A549 (cell line): ENCODE data around the gene TRAF7. TPM values are rescaled to one million over a fixed set of nuclear protein-coding genes. Genes with fewer than 3 reads are reported as not detected.

Experiments used
- ATAC-seq, 2 experiments: fragments of 200-7000 bp in 1 of 2; fragments of >200 bp in 1 of 2; cut with Nextera tagmentation in 1 of 2; cut with Tn5 transposase in 1 of 2; 3 replicates each; pipeline versions ENCODE4 v1.8.0 to v1.9.1; 2018 to 2020; ENCODE audit warnings: mild to moderate bottlenecking in 1 of 2, moderate library complexity in 1 of 2
- CTCF ChIA-PET: fragments of 300-600 bp; sonication (Branson Sonifier 250); formaldehyde crosslinking; extraction: SDS; loops from one replicate; lab custom pipeline; 2021; ENCODE audit warnings: antibody characterized with exemption, inconsistent platforms; lab: Yijun Ruan, JAX
- POLR2A ChIA-PET: fragments of 350-600 bp; formaldehyde crosslinking; extraction: SDS; loops from one replicate; lab custom pipeline; 2021; ENCODE audit warnings: antibody characterized with exemption, inconsistent platforms; lab: Yijun Ruan, JAX
- DNase-seq, 2 experiments: peaks; one replicate each; pipeline versions ENCODE4 v3.0.0 to v3.0.0-alpha.2; 2011 to 2016; ENCODE audit warnings: low read depth in 1 of 2, low spot score in 1 of 2
- FAIRE-seq: peaks from 2 replicates; lab custom pipeline; 2011; peaks lifted over from hg19 to GRCh38; lab: Jason Lieb, UNC
- H3K27ac ChIP-seq, 2 experiments: fragments of >200 bp; sonication (Bioruptor Twin); formaldehyde crosslinking; 3 replicates each; pipeline ENCODE4 v1.5.1; 2016 to 2017
- H3K4me1 ChIP-seq: fragments of >200 bp; sonication (Bioruptor Twin); formaldehyde crosslinking; 3 replicates; pipeline ENCODE4 v1.6.1; 2016
- H3K4me2 ChIP-seq: fragments of >200 bp; sonication (Bioruptor Twin); formaldehyde crosslinking; 3 replicates; pipeline ENCODE4 v1.6.1; 2016
- H3K4me3 ChIP-seq: fragments of >200 bp; sonication (Bioruptor Twin); formaldehyde crosslinking; 3 replicates; pipeline ENCODE4 v1.5.1; 2016
- H3K9me3 ChIP-seq: fragments of >200 bp; sonication (Bioruptor Twin); formaldehyde crosslinking; 3 replicates; pipeline ENCODE4 v1.6.1; 2016
- BHLHE40 ChIP-seq: IDR thresholded peaks from 2 replicates; pipeline ENCODE4 v1.6.1; 2012; ENCODE audit warnings: low read depth, low read length, inconsistent platforms
- CBX2 ChIP-seq: fragments of 200-600 bp; sonication (generic); IDR thresholded peaks from 2 replicates; pipeline ENCODE4 v1.6.1; 2016; ENCODE audit warnings: low read depth, mild to moderate bottlenecking, borderline replicate concordance
- CHD4 ChIP-seq: fragments of 200-600 bp; sonication (generic); IDR thresholded peaks from 2 replicates; pipeline ENCODE4 v1.6.1; 2016; ENCODE audit warnings: antibody characterized with exemption, mild to moderate bottlenecking, borderline replicate concordance
- E2F6 ChIP-seq: IDR thresholded peaks from 2 replicates; pipeline ENCODE4 v1.6.1; 2012; ENCODE audit warnings: low read depth, borderline replicate concordance
- EHF ChIP-seq: fragments of 250-450 bp; sonication (Bioruptor Pico); IDR thresholded peaks from 2 replicates; pipeline ENCODE4 v1.5.0; 2020; ENCODE audit warnings: mild to moderate bottlenecking
- ESRRA ChIP-seq: fragments of 150-350 bp; IDR thresholded peaks from 2 replicates; pipeline ENCODE4 v1.6.1; 2014; ENCODE audit warnings: mild to moderate bottlenecking, low read length, borderline replicate concordance
- FOSL2 ChIP-seq, 2 experiments: fragments of 450-650 bp in 1 of 2; fragments of >200 bp in 1 of 2; sonication (Bioruptor Twin) in 1 of 2; formaldehyde crosslinking; IDR thresholded peaks; 2 replicates each; pipeline versions ENCODE4 v1.5.0 to v1.6.1; 2016 to 2020; ENCODE audit warnings: mild to moderate bottlenecking in 1 of 2, moderate library complexity in 1 of 2
- GATA3 ChIP-seq: IDR thresholded peaks from 2 replicates; pipeline ENCODE4 v1.6.1; 2012; ENCODE audit warnings: borderline replicate concordance
- HDAC2 ChIP-seq: fragments of 200-600 bp; sonication (generic); IDR thresholded peaks from 2 replicates; pipeline ENCODE4 v1.6.1; 2016
- HES2 ChIP-seq: fragments of >200 bp; sonication (Bioruptor Twin); formaldehyde crosslinking; IDR thresholded peaks from 2 replicates; pipeline ENCODE4 v1.6.1; 2016
- HEYL ChIP-seq: fragments of 250-450 bp; sonication (Bioruptor Pico); IDR thresholded peaks from 2 replicates; pipeline ENCODE4 v1.8.0; 2021; ENCODE audit warnings: mild to moderate bottlenecking, moderate library complexity
- HOXA7 ChIP-seq: fragments of 250-450 bp; sonication (Bioruptor Pico); IDR thresholded peaks from 2 replicates; pipeline ENCODE4 v1.5.0; 2020; ENCODE audit warnings: mild to moderate bottlenecking, moderate library complexity
- HOXB13 ChIP-seq: fragments of 250-450 bp; sonication (Bioruptor Pico); IDR thresholded peaks from 2 replicates; pipeline ENCODE4 v1.5.0; 2020; ENCODE audit warnings: low read depth, mild to moderate bottlenecking, moderate library complexity
- JUNB ChIP-seq: fragments of >200 bp; sonication (Bioruptor Twin); formaldehyde crosslinking; IDR thresholded peaks from 2 replicates; pipeline ENCODE4 v1.6.1; 2016
- KDM1A ChIP-seq: fragments of 200-600 bp; sonication (generic); IDR thresholded peaks from 2 replicates; pipeline ENCODE4 v1.6.1; 2016; ENCODE audit warnings: low read depth, mild to moderate bottlenecking
- NR3C1 ChIP-seq: fragments of >200 bp; sonication (Bioruptor Twin); formaldehyde crosslinking; IDR thresholded peaks from 3 replicates; pipeline ENCODE4 v1.6.1; 2017
- PBX3 ChIP-seq: IDR thresholded peaks from 2 replicates; pipeline ENCODE4 v1.6.1; 2012
- PHF8 ChIP-seq: fragments of 200-600 bp; sonication (generic); IDR thresholded peaks from 2 replicates; pipeline ENCODE4 v1.6.1; 2016; ENCODE audit warnings: low read depth, mild to moderate bottlenecking, antibody characterized with exemption, moderate library complexity, borderline replicate concordance
- TFCP2L1 ChIP-seq: fragments of 250-450 bp; sonication (Bioruptor Pico); IDR thresholded peaks from 2 replicates; pipeline ENCODE4 v1.5.0; 2021; ENCODE audit warnings: mild to moderate bottlenecking
- ZNF302 ChIP-seq: fragments of 250-450 bp; sonication (Bioruptor Pico); IDR thresholded peaks from 2 replicates; pipeline ENCODE4 v1.9.0; 2021; ENCODE audit warnings: inconsistent platforms, mild to moderate bottlenecking, moderate library complexity
- WGBS: methylation state at CpG from one replicate; pipeline ENCODE4 v1.1.6; 2017; ENCODE audit errors: missing lambda C conversion rate; 5-methylcytosine and 5-hydroxymethylcytosine counted together
- polyA plus RNA-seq, 4 experiments: library from polyadenylated mRNA; depleted of rRNA in 3 of 4; stranded (reverse); fragments of >200 nt; fragmentation: RNase III in 1 of 4; extraction: RNeasy Plus Mini Kit Qiagen cat#74134 plus additional on column Dnase treatment in 1 of 4; gene quantifications; 2 replicates in 3 of 4; 3 replicates in 1 of 4; pipeline ENCODE4 v1.2.3, GENCODE V29; 2011 to 2017
- TF ChIP-seq, protein P1 (sequence below): fragments of 200-600 bp; sonication (generic); IDR thresholded peaks from 2 replicates; pipeline ENCODE4 v1.6.1; 2016; ENCODE audit warnings: antibody characterized with exemption, mild to moderate bottlenecking, moderate library complexity
- TF ChIP-seq, protein P2 (sequence below): fragments of >200 bp; sonication (Bioruptor Twin); formaldehyde crosslinking; IDR thresholded peaks from 3 replicates; pipeline ENCODE4 v1.5.1; 2016
- TF ChIP-seq, protein P3 (sequence below): IDR thresholded peaks from 2 replicates; pipeline ENCODE4 v1.6.1; 2012
- TF ChIP-seq, protein P4 (sequence below): fragments of >200 bp; sonication (Bioruptor Twin); formaldehyde crosslinking; IDR thresholded peaks from 3 replicates; pipeline ENCODE4 v1.6.1; 2016

Gene TRAF7
- polyA plus RNA-seq, 2 of the 4 experiments (the other 2 are of a cell fraction): 31.9 to 50.0 TPM

DNA sequence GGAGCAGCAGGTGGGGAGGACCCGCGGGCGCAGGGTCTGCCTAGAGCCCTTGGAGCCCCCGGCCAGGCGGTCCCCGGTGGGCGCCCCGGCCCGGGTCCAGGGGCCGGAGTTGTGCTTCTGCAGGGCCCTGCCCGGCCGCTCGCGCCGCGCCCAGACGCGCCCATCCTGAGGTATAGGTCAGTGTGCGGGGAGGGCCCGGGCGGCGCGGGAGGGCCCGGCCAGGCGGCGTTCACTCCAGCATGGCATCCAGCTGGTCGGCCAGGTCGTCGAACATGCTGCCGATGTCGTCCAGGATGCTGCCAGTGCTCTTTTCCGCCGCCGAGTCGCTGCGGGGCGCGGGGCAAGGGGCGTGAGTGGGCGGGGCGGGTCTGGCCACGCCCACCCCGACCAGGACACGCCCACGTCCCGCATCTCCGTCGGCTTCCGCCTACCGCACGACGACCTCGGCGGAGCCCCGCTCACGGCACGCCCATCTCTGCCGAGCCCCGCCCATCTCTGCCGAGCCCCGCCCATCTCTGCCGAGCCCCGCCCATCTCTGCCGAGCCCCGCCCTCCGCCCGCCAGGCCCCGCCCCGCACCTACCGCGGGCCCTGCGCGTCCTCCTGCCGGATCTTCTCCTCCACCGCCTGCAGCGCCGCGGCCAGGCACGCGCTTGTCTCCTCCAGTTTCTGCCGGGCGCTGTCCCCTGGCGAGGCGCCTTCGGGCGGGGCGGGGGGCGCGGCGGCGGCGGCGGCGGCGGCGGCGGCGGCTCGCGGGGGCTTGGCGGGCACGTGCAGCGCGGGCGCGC, 22.9 kb downstream of the TRAF7 start:
- FAIRE-seq: no peak
- ChIA-PET CTCF (interaction anchor here (3.1 kb wide), 1 partner anchor 16 kb away, joined by 12 read pairs; no protein-coding TSS in a partner anchor), POLR2A (interaction anchor here (2.1 kb wide), 1 partner anchor 23 kb away, joined by 9 read pairs; the partner anchor contains the start of gene TRAF7)
- no peak overlapping the region for H3K27ac ChIP-seq
- H3K9me3 ChIP-seq: no peaks in the 10 kb centered on the region
- ATAC-seq: peak in 1 of 2 experiments; percentile 20; a peak in 3 of 6 replicates
- no peak overlapping the region for H3K4me3 ChIP-seq
- 68% methylated on average over 40 of the region's 106 CpGs for WGBS
- TF ChIP-seq HDAC2 (no peak), HES2 (no peak), ZNF302 (no peak), CBX2 (no peak), PBX3 (no peak), EHF (CRISPR knock-in tag) (no peak), JUNB (no peak), HEYL (CRISPR knock-in tag) (no peak), GATA3 (no peak)
- TF ChIP-seq, protein P1, sequence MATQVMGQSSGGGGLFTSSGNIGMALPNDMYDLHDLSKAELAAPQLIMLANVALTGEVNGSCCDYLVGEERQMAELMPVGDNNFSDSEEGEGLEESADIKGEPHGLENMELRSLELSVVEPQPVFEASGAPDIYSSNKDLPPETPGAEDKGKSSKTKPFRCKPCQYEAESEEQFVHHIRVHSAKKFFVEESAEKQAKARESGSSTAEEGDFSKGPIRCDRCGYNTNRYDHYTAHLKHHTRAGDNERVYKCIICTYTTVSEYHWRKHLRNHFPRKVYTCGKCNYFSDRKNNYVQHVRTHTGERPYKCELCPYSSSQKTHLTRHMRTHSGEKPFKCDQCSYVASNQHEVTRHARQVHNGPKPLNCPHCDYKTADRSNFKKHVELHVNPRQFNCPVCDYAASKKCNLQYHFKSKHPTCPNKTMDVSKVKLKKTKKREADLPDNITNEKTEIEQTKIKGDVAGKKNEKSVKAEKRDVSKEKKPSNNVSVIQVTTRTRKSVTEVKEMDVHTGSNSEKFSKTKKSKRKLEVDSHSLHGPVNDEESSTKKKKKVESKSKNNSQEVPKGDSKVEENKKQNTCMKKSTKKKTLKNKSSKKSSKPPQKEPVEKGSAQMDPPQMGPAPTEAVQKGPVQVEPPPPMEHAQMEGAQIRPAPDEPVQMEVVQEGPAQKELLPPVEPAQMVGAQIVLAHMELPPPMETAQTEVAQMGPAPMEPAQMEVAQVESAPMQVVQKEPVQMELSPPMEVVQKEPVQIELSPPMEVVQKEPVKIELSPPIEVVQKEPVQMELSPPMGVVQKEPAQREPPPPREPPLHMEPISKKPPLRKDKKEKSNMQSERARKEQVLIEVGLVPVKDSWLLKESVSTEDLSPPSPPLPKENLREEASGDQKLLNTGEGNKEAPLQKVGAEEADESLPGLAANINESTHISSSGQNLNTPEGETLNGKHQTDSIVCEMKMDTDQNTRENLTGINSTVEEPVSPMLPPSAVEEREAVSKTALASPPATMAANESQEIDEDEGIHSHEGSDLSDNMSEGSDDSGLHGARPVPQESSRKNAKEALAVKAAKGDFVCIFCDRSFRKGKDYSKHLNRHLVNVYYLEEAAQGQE: no peak
- TF ChIP-seq, protein P2, sequence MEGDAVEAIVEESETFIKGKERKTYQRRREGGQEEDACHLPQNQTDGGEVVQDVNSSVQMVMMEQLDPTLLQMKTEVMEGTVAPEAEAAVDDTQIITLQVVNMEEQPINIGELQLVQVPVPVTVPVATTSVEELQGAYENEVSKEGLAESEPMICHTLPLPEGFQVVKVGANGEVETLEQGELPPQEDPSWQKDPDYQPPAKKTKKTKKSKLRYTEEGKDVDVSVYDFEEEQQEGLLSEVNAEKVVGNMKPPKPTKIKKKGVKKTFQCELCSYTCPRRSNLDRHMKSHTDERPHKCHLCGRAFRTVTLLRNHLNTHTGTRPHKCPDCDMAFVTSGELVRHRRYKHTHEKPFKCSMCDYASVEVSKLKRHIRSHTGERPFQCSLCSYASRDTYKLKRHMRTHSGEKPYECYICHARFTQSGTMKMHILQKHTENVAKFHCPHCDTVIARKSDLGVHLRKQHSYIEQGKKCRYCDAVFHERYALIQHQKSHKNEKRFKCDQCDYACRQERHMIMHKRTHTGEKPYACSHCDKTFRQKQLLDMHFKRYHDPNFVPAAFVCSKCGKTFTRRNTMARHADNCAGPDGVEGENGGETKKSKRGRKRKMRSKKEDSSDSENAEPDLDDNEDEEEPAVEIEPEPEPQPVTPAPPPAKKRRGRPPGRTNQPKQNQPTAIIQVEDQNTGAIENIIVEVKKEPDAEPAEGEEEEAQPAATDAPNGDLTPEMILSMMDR: no peak
- TF ChIP-seq, protein P3, sequence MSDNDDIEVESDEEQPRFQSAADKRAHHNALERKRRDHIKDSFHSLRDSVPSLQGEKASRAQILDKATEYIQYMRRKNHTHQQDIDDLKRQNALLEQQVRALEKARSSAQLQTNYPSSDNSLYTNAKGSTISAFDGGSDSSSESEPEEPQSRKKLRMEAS: no peak
- no peak overlapping the region for H3K4me2 ChIP-seq
- DNase-seq: peak in 1 of 2 experiments; percentile 60
- no peaks in the 10 kb centered on the region for H3K4me1 ChIP-seq

GRCh38 chr16:2179107-2179501, 23.5 kb downstream of the TRAF7 start:
- ATAC-seq (no peak), DNase-seq (no peak), FAIRE-seq (no peak)
- ChIA-PET POLR2A (no interaction called here), CTCF (no interaction called here)
- Histone ChIP-seq H3K4me1 (no peaks in the 10 kb centered on the region), H3K27ac (no peak overlapping the region), H3K4me3 (no peak overlapping the region), H3K9me3 (no peaks in the 10 kb centered on the region), H3K4me2 (no peak overlapping the region)
- WGBS: 96% methylated on average over 41 of the region's 50 CpGs
- no peak for TF ChIP-seq KDM1A
- no peak for TF ChIP-seq JUNB
- TF ChIP-seq CHD4: no peak
- TF ChIP-seq, protein P4, sequence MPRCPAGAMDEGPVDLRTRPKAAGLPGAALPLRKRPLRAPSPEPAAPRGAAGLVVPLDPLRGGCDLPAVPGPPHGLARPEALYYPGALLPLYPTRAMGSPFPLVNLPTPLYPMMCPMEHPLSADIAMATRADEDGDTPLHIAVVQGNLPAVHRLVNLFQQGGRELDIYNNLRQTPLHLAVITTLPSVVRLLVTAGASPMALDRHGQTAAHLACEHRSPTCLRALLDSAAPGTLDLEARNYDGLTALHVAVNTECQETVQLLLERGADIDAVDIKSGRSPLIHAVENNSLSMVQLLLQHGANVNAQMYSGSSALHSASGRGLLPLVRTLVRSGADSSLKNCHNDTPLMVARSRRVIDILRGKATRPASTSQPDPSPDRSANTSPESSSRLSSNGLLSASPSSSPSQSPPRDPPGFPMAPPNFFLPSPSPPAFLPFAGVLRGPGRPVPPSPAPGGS: no peak
- TF ChIP-seq TFCP2L1 (CRISPR knock-in tag): no peak
- TF ChIP-seq PHF8: no peak
- TF ChIP-seq HOXA7 (CRISPR knock-in tag): no peak
- no peak for TF ChIP-seq FOSL2 (IDR thresholded peaks at IDR 0.05)
- TF ChIP-seq FOSL2 (CRISPR knock-in tag; IDR thresholded peaks at IDR 0.05): no peak
- TF ChIP-seq E2F6: no peak
- TF ChIP-seq CBX2: no peak
- no peak for TF ChIP-seq ESRRA
- no peak for TF ChIP-seq HOXB13 (CRISPR knock-in tag)
- no peak for TF ChIP-seq NR3C1
- TF ChIP-seq BHLHE40: no peak
- no peak for TF ChIP-seq GATA3
